ENCODE data around the gene SPACA9. TPM values are rescaled to one million over a fixed set of nuclear protein-coding genes. Genes with fewer than 3 reads are reported as not detected.

The SPACA9 gene
- total and polyA plus RNA-seq, 2 of the 4 experiments (the other 2 are of a cell fraction), result 0.90 to 4.9 TPM

DNA sequence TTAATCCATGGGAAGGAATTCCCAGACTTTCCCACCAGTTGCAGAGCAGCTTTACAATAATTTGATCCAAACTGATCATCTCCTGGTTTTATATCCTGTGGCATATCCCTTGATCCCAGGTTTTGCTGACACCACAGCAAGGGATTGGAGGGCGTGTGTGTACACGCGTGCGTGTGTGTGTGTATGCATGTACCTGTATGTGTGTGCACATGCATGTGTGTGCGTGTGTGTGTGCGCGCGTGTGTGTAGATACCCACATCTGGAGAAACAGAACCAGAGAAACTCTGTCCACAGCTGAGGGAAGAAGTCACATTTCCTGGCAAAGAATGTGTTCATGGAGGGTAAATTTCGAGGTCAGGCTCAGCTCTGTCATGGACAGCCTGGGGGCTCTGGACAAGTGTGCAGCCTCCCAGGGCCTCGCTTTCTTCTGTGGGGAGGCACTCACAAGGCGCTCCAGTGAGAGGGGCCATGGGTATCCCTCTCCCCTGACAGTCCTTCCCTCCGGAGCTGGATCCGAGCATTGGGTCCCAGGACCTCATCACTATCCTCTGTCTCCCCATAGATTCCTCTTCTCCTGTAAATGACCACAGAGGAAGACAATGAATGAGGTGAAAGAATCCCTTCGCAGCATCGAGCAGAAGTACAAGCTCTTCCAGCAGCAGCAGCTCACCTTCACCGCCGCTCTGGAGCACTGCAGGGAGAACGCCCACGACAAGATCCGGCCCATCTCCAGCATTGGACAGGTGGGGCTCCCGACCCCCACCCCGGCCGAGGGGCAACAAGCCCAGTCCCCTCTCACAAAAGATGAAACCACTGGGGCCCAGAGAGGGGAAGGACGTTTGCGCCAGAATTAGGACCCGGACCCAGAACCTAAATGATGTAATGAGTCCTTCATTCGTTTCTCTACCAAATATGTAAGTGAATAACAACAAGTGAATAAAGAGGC is 4.9 kb downstream of the SPACA9 start:
- H3K36me3 ChIP-seq (ENCODE audit: control insufficient read depth, insufficient read depth, low read length), result no peaks in the 10 kb centered on the region
- H2BK120ac ChIP-seq (ENCODE audit: low read depth, low read length), result no peak overlapping the region
- no peak for ATAC-seq (ENCODE audit: low read depth)
- no peak overlapping the region for H2BK20ac ChIP-seq (ENCODE audit: low read depth, low read length)
- H3K9ac ChIP-seq (ENCODE audit: low read depth, low read length), result no peak overlapping the region
- H3K18ac ChIP-seq (ENCODE audit: low read depth, low read length), result no peak overlapping the region
- no peak overlapping the region for H2AK9ac ChIP-seq (replicated peaks; ENCODE audit: low read depth, low read length, poor library complexity)
- H4K5ac ChIP-seq (ENCODE audit: low read depth, low read length), result no peak overlapping the region
- DNase-seq, result no peak
- TF ChIP-seq SMC3 (IDR thresholded peaks at IDR 0.05; ENCODE audit: low read depth, low read length) (no peak), FOS (IDR thresholded peaks at IDR 0.05; ENCODE audit: low read depth, low read length) (no peak), RCOR1 (IDR thresholded peaks at IDR 0.05; ENCODE audit: insufficient replicate concordance, low read length) (no peak), BHLHE40 (IDR thresholded peaks at IDR 0.05; ENCODE audit: low read depth, low read length) (no peak)
- TF ChIP-seq, protein P1, sequence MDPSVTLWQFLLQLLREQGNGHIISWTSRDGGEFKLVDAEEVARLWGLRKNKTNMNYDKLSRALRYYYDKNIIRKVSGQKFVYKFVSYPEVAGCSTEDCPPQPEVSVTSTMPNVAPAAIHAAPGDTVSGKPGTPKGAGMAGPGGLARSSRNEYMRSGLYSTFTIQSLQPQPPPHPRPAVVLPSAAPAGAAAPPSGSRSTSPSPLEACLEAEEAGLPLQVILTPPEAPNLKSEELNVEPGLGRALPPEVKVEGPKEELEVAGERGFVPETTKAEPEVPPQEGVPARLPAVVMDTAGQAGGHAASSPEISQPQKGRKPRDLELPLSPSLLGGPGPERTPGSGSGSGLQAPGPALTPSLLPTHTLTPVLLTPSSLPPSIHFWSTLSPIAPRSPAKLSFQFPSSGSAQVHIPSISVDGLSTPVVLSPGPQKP (IDR thresholded peaks at IDR 0.05; ENCODE audit: borderline replicate concordance, low read depth, low read length), result no peak
- 92% methylated on average over 9 of the region's 27 CpGs; no CpG with 5 or more reads in 1 of the 2 experiments for WGBS, 2 experiments (ENCODE audit: extremely low coverage in 2 of 2, insufficient read length in 1 of 2)
- no peaks in the 10 kb centered on the region for H3K27me3 ChIP-seq (ENCODE audit: control insufficient read depth, insufficient read depth, low read length)
- no peak overlapping the region for H3K56ac ChIP-seq (ENCODE audit: extremely low read depth, insufficient read depth, low read length)
- no peak overlapping the region for H3K14ac ChIP-seq (replicated peaks; ENCODE audit: low read depth, low read length)
- in situ Hi-C loops (cut with MboI; ENCODE audit: low sequenced_read_pairs), result no loop called here
- no peak overlapping the region for H3K4me2 ChIP-seq (ENCODE audit: low read depth, low read length)
- H4K8ac ChIP-seq (ENCODE audit: low read depth in 2 of 2, low read length in 2 of 2), result no peak overlapping the region
- H3K9me1 ChIP-seq (ENCODE audit: insufficient read depth, low read length), result no peaks in the 10 kb centered on the region
- H2BK15ac ChIP-seq (ENCODE audit: low read depth, low read length), result no peak overlapping the region
- CTCF ChIA-PET, result interaction anchor here (0.5 kb wide), 1 partner anchor 33 kb away, joined by 5 read pairs; no protein-coding TSS in a partner anchor
- BruUV-seq (replicated peaks), result no TSS peak
- no peak overlapping the region for H2BK5ac ChIP-seq (ENCODE audit: low read depth, low read length, poor library complexity, severe bottlenecking)
- H2AK5ac ChIP-seq (ENCODE audit: low read depth, low read length), result no peak overlapping the region
- intact Hi-C loops (cut with micrococcal nuclease), result no loop called here
- H3K9me3 ChIP-seq (ENCODE audit: control insufficient read depth, insufficient read depth, low read length), result no peaks in the 10 kb centered on the region
- no peak overlapping the region for H3K4ac ChIP-seq (ENCODE audit: low read depth, low read length)
- no peak overlapping the region for H3K27ac ChIP-seq (ENCODE audit: insufficient read depth, low read length)
- no peaks in the 10 kb centered on the region for H3K4me1 ChIP-seq (ENCODE audit: control insufficient read depth, insufficient read depth, low read length)
- H3K23ac ChIP-seq (ENCODE audit: low read depth, low read length), result no peak overlapping the region
- dilution Hi-C loops (cut with HindIII; ENCODE audit: low sequenced_read_pairs, unreplicated experiment), result no loop called here
- H3K79me1 ChIP-seq (ENCODE audit: low read depth in 1 of 2, low read length in 2 of 2), result no peaks in the 10 kb centered on the region
- H4K91ac ChIP-seq (ENCODE audit: insufficient read depth, low read depth, low read length), result no peak overlapping the region
- H3K4me3 ChIP-seq (ENCODE audit: insufficient read depth, low read depth, low read length), result no peak overlapping the region
- POLR2A ChIA-PET (ENCODE audit: unreplicated experiment), result no interaction called here
- no peak overlapping the region for H2AFZ ChIP-seq (replicated peaks; ENCODE audit: low read length, poor library complexity)
- H4K20me1 ChIP-seq (ENCODE audit: insufficient read depth, low read length), result no peaks in the 10 kb centered on the region
